Suprapubic skin (tissue), 3 donors: ENCODE data around the gene EPG5.

Experiments
- POLR2A ChIP-seq, 2 donors: fragments of 450-650 bp; IDR thresholded peaks; one replicate each; pipeline ENCODE4 v1.6.1; 2017; ENCODE audit warnings: antibody characterized with exemption in 2 of 2, mild to moderate bottlenecking in 2 of 2, moderate library complexity in 2 of 2
- TF ChIP-seq, protein P1 (sequence below), 2 donors: fragments of 200-600 bp in 1 of 2; fragments of 450-650 bp in 1 of 2; sonication (generic) in 1 of 2; IDR thresholded peaks; one replicate each; pipeline ENCODE4 v1.5.1; 2016 to 2019; ENCODE audit warnings: antibody characterized with exemption in 2 of 2, mild to moderate bottlenecking in 1 of 2, moderate library complexity in 1 of 2

DNA sequence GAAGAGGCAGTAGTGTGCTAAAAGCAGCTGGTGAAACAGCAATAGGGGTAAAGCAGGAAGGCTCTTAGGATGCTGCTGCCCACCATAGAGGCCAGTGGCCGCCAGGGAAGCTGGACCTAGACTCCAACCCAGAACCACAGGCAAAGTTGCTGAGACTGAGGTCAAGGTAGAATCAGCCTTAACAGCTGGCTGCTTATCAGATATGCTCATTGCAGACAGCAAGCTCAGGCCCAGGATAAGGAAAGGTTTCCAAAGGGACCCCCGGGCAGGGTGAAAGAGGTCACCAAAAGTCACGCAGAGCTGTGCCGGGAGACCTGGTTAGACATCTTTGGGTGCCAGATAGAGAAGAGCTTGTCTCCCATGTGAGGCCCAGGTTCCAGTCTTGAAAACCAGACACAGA is 42.9 kb upstream of the EPG5 start:
- TF ChIP-seq, protein P1, sequence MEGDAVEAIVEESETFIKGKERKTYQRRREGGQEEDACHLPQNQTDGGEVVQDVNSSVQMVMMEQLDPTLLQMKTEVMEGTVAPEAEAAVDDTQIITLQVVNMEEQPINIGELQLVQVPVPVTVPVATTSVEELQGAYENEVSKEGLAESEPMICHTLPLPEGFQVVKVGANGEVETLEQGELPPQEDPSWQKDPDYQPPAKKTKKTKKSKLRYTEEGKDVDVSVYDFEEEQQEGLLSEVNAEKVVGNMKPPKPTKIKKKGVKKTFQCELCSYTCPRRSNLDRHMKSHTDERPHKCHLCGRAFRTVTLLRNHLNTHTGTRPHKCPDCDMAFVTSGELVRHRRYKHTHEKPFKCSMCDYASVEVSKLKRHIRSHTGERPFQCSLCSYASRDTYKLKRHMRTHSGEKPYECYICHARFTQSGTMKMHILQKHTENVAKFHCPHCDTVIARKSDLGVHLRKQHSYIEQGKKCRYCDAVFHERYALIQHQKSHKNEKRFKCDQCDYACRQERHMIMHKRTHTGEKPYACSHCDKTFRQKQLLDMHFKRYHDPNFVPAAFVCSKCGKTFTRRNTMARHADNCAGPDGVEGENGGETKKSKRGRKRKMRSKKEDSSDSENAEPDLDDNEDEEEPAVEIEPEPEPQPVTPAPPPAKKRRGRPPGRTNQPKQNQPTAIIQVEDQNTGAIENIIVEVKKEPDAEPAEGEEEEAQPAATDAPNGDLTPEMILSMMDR (IDR thresholded peaks at IDR 0.05) = no peak
- TF ChIP-seq POLR2A (IDR thresholded peaks at IDR 0.05) = no peak
